Anterior cingulate cortex (tissue), 58 donors: ENCODE measurements around the gene MXRA8.
"Not testable (repeated sequence)": the region's sequence is repeated elsewhere in the genome, so short reads cannot be mapped to it uniquely, and the experiment has no call there.

Experiments used
- DNase-seq, 58 donors: peaks; one replicate each; lab custom pipeline; 2025; lab: John Stamatoyannopoulos, UW

The MXRA8 gene, protein sequence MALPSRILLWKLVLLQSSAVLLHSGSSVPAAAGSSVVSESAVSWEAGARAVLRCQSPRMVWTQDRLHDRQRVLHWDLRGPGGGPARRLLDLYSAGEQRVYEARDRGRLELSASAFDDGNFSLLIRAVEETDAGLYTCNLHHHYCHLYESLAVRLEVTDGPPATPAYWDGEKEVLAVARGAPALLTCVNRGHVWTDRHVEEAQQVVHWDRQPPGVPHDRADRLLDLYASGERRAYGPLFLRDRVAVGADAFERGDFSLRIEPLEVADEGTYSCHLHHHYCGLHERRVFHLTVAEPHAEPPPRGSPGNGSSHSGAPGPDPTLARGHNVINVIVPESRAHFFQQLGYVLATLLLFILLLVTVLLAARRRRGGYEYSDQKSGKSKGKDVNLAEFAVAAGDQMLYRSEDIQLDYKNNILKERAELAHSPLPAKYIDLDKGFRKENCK

DNA sequence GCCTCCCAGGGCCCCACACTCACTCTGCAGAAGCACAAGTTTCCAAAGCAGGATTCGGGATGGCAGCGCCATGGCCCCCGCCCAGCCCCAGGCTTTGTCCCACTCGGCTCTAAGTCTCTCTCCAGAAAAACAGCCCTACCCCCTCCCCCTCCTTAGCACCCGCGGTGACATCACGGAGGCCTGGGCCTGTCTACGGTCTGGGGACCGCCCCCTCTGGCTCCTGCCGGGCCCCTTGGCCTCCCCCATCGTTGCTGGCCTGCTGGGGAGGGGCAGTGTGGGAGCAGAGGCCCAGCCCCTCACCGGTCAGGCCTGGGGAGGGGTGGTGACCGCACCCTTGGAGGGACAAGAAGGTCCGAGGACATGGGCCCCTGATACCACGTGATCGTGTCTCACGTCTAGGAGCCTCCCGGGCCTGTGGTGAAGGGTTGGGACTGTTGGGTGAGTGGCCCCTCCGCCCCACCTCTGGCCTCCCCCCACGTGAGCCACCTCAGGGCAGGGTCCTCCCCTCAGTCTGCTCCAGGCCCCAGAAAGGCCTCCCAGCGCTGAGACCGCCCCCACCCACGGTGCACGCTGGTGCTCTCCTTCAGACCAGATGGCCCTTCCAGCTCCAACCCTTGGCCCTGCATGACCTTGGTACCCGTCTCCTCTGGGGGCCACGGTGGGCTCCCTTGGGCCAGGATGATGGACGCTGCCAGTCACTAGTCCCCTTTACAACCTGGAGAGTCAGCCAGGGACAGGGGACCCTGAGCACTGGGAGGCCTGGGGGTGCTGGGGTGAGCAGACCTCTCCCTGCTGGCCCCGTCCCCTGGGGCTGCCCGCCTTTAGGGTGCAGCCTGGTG, at the start of gene MXRA8:
Gene MXRA8 (minus strand): TSS at position 123 of the 839 bp plus-strand sequence. CDS start 51 bp downstream, at position 72.
- DNase-seq: peak in 9 of 58 donors; percentile 19 to 54 (median 33)

DNA sequence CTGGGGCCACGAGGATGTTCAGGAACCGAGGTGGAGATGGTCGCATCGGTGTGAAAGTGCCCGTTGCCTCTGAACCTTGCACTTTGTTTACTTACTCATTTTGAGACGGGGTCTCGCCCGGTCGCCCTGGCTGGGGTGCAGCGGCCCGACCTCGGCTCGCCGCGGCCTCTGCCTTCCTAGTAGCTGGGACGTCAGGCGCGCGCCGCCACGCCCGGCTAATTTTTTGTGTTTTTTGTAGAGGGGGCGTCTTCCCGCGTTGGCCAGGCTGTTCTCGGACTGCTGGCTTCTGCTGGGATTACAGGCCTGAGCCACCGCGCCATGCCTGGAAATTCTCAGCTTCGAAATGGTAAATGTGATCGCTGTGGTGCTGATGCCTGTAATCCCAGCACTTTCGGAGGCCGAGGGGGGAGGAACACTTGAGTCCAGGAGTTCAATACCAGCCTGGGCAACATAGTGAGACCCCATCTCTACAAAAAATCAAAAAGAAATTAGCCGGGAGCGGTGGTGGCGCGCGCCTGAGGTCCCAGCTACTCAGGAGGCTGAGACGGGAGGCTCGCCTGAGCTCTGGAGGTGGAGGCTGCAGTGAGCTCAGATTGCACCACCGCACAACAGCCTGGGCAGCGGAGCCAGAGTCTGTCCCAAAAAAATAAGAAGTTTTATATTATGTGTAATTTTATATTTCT, 49.4 kb upstream of the MXRA8 start:
- no peak for DNase-seq

- DNase-seq: peak; percentile 46 to 96 (median 90)
Measured at GRCh38 chr1:1406821-1407635, 48.7 kb upstream of the MXRA8 start, which contains the start of gene MRPL20. Gene MRPL20 (minus strand): TSS chr1:1407293. CDS start chr1:1407217, 76 bp downstream.

- DNase-seq: no peak
Measured at GRCh38 chr1:1406101-1406820, 47.9 kb upstream of the MXRA8 start.

DNA sequence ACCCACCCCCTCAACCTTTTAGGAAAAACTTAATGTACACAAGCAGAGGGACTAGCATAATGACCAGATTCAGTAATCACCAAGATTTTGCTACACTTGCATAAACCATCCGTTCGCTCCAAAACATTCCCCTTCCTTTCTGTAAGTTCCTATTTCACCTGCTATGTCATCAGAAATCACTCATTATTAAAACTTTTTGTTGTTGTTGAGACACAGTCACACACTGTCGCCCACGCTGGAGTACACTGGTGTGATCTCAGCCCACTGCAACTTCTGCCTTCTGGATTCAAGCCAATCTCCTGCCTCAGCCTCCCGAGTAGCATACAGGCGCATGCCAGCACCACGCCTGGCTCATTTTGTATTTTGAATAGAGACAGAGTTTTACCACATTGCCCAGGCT, 45.3 kb upstream of the MXRA8 start:
- no peak for DNase-seq

GRCh38 chr1:1402901-1403392, 44.6 kb upstream of the MXRA8 start:
- not testable (repeated sequence) for DNase-seq

GRCh38 chr1:1402072-1402900, 43.9 kb upstream of the MXRA8 start:
- DNase-seq: peak in 2 of 58 donors; percentile 2 to 29

DNA sequence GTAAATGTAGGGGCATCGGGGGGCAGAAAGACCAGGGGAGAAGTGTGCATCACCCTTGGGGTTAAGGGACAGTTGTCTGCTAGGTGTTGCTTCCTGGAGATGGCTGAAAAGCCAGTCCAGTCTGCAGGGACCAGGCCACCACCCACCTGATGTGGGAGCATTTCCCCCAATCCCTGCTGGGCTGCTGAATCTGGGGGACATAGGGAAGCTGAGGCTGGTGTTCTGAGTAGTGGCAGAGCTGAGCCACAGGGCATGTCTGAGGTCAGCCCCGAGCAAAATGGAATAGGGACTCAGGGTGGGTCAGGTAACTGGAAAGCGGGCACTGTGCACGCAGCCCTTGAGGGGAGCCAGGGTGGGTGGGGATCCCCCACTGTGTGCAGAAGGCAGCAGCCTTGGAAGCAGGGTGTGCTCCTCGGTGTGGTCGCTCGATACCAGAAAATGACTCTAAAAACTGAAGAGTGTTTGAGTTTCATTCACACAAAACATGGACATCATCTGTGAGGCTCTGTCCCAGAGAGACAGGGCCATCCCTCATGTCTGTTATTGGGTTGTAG, 43.2 kb upstream of the MXRA8 start:
- no peak for DNase-seq

DNA sequence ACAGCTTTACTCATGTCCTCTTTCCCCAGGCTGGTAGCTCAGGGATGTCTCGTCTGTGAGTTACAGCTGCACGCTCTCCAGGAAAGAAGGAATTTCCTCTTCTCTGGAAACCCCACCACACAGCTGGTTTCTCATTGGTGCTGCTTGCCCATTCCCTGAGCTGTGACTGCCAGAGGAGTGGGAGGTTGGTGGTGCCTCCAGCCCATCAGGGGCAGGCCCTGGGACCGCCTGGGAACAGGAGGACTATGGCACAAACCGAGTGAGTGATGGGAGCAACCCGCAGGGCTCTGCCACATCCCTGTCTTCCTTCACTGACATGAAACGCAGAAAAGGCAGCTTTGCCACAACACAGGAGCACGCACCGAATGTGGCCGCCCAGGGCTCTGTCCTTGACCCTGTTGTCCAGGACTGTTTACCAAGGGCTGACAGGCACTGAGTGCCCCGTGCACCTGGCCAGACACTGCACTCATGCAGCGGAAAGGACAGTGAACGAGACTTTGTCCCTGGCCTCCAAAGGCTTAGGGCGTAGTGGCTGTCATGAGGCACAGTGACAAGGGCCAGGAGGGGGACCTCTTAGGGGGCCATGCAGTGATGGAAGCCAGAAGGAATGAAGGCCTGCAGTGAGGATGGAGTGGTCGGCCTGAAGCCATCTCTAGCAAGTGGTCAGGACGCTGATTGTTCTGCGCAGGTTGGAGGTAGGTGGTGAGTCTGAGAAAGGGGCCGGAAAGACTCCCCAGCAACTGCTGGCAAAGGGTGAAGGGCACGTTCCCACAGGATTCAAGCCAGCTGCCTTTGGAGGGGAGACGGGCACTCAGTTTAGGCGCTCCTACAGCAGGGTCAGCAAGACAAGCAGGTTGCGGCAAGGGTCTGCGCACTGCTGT, 42.5 kb upstream of the MXRA8 start:
- no peak for DNase-seq

DNA sequence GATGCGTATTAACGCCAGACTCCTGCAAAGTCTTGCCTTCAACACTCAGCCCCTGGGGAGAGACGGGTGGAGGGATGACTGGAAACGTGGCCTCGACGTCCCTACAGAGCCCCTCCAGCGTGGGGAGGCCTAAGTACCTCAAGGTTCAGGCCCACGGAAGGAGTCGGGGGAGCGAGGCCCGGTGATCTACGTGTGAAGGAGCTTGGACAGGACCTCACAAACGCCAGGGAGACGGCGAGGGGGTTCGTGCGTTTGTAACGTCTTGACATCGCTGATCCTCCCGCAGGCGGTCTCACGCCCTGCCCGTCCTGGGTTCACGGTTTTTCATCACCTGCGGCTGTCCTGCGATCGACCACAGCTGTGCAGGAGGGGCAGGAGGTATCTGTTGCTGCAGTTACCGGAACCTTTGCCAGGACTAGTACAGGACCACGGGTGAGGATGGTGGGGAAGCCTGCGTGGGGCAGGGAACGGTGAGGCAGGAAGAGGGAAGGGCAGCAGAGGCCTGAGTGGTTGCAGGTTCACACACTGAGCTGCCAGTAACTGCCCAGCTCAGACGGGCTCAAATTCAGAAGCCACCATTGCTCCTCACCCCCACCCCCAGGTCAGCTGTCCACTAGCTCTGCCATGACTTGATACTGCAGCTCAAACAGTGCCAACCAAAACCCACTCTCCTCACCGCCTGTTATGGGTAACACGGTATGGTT, 41.7 kb upstream of the MXRA8 start:
- no peak for DNase-seq

DNA sequence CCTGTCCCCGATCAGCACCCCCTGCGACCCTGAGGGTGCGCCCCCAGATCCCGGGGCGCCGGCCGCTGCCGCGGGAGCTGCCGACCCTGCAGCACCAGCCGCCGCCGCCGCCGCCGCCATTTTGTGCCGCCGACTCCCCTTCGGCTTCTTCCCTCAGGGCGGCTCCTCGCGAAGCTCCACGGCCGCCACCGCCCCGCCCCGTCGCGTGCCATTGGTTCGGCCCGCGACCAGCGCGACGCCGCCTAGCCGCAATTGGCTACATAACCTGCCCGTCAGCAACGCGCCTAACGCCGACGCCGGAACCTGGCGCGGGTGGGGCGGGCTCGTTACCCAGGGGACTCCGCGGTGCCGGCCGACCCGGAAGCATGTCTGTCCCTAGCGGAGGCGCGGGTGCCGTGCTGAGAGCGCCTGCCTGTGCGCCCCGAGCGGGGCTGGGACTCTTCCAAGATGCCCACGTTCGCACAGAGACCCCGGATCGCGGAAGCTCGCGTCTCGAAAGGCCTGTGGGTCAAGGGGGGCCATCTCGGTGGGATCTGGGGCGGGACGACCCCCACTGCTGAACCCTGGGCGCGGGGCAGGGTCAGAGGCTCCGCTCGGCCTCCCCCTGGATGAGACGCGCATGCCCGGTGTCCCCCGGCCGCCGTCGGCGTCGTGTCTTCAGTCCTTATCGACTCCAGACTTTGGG, 41.0 kb upstream of the MXRA8 start, which contains the start of gene CCNL2:
Gene CCNL2 (minus strand): TSS at position 149 of the 685 bp plus-strand sequence. CDS start 29 bp downstream, at position 120.
- peak; percentile 83 to 98 (median 96) for DNase-seq

DNA sequence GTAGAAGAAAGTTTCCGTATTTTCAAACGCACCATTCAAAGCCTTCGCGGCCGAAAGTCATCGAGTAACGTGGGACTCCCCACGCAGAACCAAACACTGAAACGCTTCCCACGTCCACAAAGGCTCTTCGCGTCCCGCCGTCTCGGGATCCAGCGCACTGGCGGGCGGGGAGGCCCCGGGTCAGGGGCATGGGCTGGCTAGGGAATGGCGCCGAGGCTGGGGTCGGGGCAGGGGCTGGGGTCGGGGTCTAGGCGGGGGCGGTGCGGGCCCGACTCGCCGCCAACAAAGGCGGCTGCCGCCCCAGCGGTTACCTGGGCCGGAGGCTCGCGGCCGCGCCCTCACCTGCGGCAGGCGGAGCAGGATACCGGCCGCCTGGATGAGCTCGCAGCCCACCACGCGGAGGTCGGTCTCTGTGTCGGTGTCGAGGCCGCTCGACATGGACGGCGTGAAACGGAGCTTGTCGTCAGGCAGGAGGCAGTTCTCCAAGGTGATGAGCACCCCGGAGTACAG, 40.4 kb upstream of the MXRA8 start:
- no peak for DNase-seq

- DNase-seq: no peak
Measured at GRCh38 chr1:1397839-1398523, 39.6 kb upstream of the MXRA8 start.

DNA sequence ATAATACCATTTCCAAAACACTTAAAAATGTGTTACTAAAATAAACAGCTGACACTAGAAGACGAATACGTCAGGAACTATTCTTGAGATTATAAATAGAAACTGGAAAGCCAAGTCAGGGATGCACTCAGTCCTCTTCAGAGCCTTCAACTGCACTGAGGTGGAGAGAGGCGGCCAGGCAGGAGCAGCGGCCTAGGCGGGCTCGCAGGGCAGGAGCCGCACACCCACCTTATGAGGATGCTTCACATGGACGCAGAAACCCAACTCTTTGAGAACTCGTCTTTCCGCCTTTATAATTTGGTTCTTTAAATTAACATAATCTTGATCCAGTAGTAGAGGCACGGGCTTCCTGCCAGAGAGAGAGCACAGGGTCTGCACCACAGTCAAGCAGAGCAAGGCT, 36.8 kb upstream of the MXRA8 start:
- no peak for DNase-seq
